ENCODE data around the gene CES5A.
"Not testable (repeated sequence)": the region's sequence is repeated elsewhere in the genome, so short reads cannot be mapped to it uniquely, and the experiment has no call there.

CES5A gene

DNA sequence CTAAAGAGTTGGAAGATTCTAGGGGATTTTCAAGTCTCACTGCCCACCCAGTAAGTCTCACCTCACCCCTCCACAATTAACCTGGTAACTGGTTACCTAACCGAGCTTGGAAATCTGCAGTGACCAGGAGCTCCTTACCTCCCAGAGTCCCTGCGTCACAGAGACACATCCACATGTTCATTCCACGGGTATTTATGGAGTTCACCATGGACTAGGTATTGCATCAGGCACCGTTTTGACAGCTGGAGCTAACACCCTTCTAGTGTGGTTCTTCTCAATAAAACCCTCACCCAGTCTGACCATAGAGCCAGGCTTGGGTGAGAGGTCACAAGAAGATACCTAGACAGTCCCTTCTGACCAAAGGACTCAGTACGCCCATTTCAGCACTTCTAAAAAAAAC is 2.1 kb downstream of the CES5A start:
- no peak for DNase-seq (ENCODE audit: low read depth)

DNA sequence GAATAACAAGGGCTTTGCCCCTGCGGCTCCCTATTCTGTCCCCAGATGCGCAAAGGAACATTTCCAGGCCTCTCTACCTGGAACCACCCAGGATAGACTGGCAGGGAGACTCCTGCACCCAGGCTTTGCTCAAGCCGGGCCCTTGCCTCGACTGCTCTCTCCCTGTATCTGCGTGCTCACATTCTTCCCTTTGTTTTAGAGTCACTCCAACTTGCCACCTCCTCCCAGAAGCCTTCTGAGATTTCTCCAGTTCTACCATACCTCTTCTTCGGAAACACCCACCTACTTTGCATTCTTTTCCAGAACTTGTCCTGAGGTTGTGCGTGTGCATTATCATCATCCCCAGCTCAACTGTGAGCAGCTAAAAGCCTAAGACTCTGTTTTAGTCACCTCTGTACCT is 3.0 kb downstream of the CES5A start:
- DNase-seq (ENCODE audit: low read depth): no peak

DNA sequence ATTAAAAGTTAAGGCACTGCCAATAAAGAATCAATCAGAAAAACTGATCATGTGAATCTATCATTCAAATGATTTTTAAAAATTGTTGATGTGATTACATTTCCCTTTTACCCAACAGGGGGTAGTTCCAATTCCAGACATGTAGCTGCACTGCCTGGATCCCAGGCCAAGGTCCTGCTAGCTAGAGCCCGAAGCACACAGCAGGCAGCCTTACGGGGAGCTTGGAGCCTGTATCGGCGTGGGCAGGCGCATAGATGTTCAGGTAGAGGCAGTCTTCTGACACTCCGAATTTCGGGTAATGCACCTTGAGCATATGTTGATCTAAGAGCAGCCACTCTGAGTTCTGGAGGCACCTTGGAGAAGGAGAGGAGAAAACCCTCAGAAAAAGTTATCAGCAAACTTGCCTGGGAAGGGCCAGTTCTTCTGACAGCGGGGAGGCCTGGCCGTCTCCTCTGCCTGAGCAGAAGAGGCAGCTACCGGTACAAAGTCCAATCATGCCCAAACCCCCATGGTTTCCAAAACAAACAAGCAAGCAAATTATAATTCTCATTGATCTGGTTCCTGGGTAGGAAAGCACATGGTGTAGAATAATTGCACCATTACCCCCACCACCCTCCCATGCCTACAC is 3.6 kb downstream of the CES5A start:
- DNase-seq (ENCODE audit: low read depth): no peak

DNA sequence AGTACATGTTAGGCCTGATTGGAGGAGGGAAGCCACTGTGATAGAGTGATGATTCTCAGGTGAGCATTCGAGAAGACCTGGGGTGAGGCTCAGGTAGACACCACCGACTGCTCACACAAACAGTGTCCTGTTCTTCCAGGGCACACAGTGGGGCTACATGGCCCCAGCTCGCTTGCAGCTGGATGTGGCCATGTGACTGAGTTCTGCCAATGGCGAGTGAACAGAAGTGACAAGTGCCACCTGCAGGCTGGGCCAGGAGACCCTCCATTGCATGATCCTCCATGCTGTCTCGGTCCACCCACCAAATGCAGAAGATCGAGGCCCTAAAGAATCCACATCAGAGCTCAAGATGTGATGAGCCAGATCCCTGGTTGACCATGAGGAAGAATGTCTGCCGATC is 6.2 kb downstream of the CES5A start:
- no peak for DNase-seq (ENCODE audit: low read depth)

DNA sequence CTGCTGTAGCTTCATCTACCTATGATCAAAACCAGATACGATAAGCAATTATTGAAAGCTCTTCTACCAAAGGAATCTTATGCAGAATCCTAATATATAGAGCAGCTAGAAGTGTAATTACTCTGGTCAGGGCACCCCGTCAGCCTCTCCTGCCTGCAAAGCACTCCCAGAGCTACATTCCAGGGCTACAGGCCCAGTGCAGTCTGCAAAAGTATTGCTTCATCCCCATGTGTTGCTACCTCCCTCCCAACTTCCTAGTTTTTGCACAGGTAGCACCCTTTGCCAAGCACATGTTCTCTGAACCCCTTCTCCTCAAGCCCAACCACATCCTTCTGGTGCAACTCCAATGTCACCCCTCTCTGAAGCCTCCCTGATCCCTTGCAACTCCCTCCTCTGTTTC is 7.0 kb downstream of the CES5A start:
- no peak for DNase-seq (ENCODE audit: low read depth)

DNA sequence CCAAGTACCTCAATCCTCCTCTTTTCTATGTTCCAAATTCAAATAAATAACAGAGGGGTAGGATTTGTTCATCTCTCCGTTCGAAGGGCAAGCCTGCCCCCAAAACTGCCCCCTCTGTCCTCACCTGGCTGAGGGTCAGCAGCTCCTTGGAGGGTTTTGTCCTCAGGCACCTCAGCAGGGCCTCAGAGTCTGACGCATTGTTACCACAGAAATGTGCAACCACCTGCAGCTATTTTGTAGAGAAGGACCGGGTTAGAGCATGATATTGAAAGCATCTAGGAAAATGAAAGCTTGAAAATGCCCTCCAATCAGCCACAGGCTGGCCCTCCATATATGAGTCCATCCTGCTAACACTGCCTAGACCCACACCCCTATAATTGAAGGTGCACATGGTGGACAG is 13.9 kb downstream of the CES5A start:
- no peak for DNase-seq (ENCODE audit: low read depth)

DNA sequence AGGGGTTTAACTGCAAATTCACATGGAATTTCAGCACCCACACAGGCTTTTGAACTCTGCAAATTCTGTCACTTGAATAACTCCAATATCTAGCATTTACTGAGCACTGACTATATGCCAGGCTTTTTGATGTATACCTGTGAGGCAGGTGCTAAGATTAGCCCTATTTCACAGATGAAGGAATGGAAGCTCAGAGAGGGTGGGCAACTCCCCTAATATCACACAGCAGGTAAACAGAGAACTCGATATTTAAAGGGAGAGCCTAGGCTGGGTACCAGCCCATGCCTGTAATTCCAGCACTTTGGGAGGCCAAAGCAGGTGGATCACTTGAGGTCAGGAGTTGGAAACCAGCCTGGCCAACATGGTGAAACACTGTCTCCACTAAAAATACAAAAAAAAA is 17.5 kb downstream of the CES5A start:
- not testable (repeated sequence) for DNase-seq (ENCODE audit: low read depth)

DNA sequence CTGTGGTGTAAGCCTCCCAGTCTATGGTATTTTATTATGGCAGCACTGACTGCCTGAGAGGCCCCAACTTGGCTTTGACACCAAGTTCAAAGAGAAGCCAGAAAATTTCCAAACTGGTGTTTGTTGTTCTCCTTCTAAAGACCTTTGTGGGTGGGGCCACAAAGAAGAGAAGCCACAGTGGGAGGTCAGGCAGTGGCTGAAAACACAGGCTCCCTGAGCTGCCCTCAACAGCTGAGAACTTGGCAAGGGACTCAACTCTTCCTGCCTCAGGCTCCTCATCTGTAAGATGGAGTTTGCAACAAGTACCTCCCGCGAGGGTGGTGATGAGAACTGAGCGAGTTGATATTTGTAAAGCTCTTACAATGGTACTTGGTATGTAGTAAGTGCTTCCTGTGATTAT is 18.2 kb downstream of the CES5A start:
- no peak for DNase-seq (ENCODE audit: low read depth)

DNA sequence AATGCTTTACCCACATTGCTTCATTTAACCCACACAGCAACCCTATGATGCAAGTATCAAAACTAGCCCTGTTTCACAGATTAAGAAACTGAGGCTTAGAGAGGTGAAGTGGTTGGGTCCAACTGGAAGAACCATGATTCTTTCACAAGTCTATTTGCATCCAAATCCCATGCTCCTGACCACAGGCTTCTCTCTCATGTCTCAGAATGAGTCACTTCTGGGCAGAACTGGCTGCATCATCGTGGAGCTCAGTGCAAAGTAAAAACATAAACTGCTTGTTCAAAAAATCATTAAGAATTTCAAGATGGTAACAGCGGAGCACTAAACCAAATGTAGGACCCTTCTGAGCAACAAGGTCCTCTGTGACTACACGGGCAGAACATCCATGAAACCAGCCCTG is 22.1 kb downstream of the CES5A start:
- DNase-seq (ENCODE audit: low read depth): no peak

DNA sequence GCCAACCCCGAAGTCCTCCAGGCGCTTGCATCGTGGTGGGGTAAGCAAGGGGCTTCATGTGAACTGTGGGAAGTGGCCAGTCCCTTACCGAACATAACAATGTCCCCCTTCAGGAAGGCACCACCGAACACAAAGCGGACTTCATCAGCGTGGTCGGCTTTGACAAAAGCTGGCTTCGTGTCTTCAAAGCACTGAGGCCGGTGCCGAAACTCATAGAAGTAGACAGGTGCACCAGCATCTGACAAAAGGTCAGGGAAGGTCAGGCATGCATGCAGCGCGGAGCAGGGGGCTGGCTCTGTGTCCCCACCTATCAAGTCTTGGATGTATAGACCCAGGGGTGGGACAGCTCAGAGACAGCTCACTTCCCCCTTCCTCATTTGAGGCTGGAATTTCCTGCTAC is 25.6 kb downstream of the CES5A start:
- no peak for DNase-seq (ENCODE audit: low read depth)

DNA sequence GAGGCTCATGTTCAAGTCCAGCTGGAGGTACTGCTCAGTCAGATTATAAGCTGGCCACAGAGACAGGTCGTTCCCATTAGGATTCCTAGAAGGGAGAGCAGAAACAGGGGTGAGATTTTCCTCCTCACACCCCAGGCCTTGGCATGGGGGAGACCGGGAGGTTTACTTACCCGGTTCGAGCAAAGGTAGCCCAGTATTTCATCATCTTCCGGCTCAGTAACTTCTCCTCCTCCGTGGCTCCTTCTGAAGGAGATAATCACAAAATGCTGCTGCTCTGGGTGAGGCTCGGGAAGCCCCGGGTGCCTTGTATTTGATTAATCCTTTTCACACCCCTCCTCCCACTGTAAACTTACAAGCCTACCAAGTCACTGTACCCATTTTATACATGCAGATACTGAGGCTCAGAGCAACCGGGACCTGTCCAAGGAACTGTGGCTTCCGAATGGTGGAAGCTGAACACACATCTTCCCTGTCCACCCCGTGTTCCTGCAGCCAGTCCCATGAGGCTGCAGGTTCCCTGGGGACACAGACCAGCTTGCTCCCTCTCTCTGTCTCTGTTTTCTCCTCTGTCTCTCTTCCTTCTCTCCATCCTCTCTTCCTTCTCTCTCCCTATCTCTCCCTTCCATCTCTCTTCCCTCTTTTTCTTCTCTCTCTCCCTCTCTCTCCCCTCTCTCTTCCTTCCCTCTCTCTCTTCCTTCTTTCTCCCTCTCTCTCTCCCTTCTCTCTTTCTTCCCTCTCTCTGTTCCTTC is 28.4 kb downstream of the CES5A start:
- DNase-seq (ENCODE audit: low read depth): no peak

DNA sequence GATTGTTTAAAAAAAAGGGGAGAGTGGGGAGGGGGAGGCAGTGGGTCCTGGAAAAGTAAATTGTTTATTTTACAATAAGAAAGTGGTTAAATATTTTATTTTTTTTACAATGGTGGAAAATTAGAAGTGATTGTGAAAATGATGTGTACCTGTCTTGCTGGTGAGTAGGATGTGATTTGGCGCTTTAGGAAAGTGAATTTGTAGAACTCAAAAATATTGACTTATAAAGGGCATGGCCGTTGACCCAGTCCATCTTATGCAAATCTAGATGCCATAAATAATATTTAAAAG is 32.1 kb downstream of the CES5A start:
- no peak for DNase-seq (ENCODE audit: low read depth)

DNA sequence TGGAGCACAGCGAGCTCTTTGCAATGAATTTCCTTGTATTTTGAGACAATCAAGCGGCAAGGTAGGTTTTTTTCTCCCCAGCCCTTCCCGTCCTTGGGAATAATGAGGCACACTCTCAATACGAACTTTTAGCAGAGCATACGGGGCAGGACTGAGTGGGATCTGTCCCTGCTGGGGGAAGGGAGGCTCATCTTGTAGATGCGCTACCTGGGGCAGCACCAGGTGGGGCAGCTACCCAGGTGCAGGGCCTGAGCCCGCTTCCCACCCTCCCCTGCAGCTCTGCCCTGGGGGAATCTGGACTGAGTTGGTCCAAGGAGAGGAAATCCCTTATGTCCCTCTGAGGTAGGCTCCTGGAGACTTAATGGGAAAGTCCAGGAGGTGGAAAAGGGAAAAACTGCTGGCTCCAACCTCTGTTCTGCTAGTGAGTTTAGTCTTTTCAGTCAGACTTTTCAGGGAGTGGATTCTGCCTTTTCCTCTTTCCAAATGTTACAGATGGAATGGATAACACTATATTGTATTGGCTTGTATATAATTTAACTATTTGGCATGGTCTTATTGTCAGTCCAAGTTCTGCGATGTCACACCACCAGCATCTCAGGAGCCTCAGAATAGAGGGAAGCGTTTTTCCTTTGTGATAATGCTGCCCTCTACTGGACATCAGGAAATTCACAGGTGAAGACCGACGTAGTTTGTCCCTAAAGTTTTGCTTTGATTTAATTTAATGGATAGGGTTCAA is 32.6 kb downstream of the CES5A start:
- DNase-seq (ENCODE audit: low read depth): no peak

DNA sequence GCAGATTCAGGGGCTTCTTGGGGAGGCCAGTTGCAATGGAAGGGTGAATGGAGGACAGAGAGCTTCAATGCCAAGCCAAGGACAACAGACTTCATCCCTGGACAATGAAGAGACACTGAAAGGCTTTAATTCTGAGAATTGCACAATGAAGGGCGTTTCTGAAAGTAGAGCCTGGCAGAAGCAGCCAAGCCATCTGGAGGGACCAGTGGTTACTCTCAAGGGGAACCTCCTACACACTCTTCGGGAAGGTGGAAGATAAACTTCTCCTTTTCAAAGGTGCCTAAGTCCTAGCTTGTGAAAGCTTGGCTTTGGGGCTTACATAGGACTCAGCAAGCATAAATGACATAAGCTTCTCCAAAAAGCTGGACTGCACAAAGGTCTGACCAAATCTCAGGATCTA is 36.1 kb downstream of the CES5A start:
- DNase-seq (ENCODE audit: low read depth): no peak

DNA sequence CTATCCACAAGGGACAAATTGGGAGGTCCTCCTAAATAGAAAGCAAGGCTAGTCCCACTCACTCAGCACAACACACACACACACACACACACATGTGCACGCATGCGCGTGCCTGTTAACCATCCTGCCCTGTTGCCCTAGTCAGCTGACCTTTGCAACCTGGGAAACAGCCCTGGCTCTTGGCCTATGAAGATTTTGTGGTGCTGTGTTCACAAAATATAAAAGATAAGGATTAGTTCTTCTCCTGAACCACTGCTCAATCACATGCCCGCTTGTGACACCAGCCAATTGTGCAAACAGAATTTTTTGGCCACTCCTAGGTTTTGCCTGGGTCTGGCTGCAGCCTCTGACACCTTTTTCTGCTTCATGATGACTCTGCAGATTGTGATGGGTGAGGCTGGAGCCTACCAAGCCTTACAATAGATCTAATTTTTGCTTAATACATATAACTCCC is 39.0 kb downstream of the CES5A start:
- no peak for DNase-seq (ENCODE audit: low read depth)

DNA sequence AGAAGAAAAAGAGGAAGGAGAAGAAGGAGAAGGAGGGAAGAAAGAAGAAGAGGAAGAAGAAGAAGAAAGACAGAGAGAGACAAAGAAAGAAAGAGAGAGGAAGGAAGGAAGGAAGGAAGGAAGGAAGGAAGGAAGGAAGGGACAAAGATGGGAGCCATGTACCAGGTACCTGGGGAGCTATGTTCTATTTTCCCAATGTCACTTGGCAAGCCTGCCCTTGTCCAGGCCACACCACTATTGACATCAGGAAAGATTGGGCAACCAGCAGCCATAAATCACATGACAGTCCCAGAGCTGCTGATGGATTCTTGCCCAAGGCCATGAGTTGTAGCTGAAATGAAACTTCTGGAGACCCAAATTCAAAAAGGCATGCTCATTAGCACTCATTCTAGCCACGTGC is 39.6 kb downstream of the CES5A start:
- DNase-seq (ENCODE audit: low read depth): no peak

DNA sequence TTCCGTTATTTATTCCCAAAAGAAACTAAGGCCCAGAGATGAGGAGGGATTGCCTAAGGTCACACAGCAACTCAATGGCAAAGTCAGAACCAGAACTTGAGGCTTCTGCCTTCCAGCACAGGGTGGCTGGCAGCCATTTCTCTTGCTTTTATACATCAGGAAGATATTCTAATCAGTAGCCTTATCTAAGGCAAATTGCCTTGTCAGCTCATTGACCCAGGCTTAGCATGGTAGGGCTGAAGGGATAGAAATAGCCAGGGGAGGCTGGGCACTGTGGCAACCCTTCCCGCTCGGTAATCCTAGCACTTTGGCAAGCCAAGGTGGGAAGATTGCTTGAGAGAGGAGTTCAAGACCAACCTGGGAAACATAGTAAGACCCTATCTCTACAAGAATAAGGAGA is 40.0 kb downstream of the CES5A start:
- not testable (repeated sequence) for DNase-seq (ENCODE audit: low read depth)

DNA sequence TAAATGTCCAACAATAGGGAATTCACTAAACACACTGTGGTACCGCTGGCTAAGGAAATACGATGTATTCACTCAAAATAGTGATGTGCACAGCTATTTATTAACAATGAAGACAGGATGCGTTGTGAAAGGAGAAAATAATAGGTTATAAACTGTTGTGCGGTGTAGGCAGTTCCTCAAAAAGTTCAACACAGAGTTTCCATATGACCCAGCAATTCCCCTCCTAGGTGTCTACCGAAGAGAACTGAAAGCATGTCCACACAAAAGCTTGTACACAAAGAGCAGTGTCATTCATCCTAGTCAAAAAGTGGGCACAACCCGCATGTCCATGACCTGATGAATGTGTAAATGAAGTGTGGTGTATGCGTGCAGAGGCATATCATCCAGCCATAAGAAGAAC is 41.1 kb downstream of the CES5A start:
- no peak for DNase-seq (ENCODE audit: low read depth)

DNA sequence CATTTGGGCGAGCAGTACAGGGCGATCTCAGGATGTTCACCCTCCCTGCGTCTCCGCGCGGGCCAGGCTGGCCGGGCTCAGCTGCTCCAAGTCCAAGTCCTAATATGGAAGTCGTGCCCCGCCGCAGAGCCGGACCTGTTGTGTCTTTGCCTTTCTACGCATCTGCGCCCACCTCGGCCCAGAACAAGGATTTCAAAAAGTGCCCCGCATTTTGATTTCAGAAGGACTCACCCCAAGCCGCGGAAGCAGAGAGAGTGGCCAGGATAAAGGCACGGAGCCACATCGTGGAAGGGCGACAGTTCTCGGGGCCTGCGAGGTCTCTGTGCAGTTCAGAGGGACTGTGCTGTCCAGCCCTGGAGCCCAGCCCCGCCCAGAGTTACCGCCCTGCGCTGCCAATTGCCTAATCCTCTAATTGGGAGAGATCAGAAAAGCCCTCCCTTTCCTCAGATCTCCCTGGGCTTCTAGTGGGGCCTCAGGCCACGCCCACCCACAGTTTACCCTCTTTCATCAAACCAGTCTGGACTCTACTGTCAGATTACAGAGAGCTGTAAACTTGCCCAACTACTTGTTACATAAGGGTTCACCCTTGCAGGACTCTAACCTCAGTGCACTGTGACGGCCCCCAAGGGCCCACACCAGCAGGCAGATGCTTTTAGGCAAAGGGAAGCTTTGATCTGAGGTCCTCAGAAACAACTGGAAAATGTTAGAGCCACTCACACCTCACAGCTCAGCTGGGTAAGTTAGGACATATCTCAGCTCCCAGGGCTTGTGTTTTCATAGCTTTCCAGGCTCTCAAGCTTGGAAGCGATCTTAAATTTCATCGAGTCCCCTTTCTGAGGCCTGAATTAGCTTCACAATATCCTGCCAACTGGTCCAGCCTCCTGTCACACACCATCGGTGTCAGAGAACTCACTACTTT is 42.1 kb downstream of the CES5A start, which contains the start of gene CES1:
Gene CES1, minus strand, starts transcription at position 324 of the 919 bp plus-strand sequence. Its CDS starts 41 bp downstream, at position 283.
- no peak for DNase-seq (ENCODE audit: low read depth)

DNA sequence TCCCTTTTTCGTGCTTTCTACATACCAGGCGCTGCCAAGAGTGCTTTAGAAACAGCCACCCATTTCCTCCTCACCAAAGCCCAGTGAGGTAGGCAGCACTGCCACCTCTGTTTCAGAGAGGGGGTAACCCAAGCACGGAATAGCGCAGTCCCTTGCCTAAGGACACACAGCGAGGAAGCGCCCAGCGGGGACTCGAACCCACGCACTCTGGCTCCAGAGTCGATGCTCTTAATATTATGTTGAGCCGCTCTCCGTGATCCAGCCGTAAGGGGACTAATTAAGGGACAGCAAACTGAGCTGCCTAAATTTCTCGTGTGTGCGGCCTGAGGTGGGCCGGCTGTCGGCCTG is 42.8 kb downstream of the CES5A start:
- DNase-seq (ENCODE audit: low read depth): no peak

DNA sequence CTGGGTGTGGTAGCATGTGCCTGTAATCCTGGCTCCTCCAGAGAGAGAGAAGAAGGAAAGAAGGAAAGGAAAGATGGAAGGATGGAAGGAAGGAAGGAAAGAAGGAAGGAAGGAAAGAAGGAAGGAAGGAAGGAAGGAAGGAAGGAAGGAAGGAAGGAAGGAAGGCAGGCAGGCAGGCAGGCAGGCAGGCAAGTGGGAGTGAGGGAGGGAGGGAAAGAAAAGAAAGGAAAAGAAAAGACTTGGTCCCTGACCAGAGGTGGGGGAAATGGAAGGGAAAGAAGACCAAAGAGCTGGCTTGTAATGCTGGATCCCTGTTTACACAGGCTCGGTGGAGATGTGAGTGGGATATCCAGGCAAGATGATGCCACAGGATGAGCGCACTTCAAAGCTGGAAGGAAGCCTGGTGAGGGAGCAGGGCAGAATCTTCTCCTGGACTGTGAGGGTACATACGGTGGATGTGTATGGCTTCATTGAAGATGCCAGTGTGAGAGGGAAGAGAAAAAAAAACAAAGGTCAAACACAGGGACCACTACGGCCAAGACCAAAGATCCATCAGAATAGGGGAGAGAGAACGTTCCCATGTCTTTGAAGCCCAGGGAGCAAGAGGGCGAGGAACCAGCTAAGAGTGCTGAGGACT is 44.4 kb downstream of the CES5A start:
- no peak for DNase-seq (ENCODE audit: low read depth)

DNA sequence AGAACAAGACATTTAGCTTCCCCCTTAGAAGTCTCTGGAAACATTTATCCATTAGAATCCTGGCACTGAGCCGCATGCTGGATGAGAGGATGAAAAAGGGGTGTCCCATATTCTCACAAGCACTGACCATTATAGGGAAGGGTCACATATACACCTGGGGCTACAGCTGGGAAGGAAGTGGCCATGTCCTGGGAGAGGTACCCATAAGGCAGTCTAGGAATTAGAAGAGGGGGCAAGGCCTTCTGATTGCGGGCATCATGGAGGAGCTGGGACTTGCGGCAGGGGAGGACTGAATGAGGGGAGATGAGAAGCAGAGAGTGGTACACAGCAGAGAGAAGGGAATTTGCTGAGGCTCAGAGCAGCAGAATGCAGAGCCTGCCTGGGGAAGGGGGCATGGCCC is 45.9 kb downstream of the CES5A start:
- not testable (repeated sequence) for DNase-seq (ENCODE audit: low read depth)

Measured in T follicular helper cell (primary cell).